DND-41 (cell line): ENCODE measurements around the gene CEP63.
"Not testable (repeated sequence)": the region's sequence is repeated elsewhere in the genome, so short reads cannot be mapped to it uniquely, and the experiment has no call there.

Source experiments
- ATAC-seq: fragments of 200-7000 bp; cut with Tn5 transposase; 3 replicates; pipeline ENCODE4 v1.9.1; 2021; ENCODE audit warnings: low read depth; ENCODE audit not compliant: insufficient read depth
- DNase-seq: peaks from one replicate; pipeline ENCODE4 v3.0.0-alpha.2; 2020
- H2AFZ ChIP-seq: 2 replicates; pipeline ENCODE4 v1.6.0; 2012; ENCODE audit warnings: low read depth, low read length
- H3K27ac ChIP-seq: 2 replicates; pipeline ENCODE4 v1.5.1; 2012; ENCODE audit warnings: low read length, inconsistent platforms
- H3K27me3 ChIP-seq: fragments of 200-600 bp; sonication (generic); 2 replicates; pipeline ENCODE4 v1.6.0; 2012; ENCODE audit warnings: low read length, mild to moderate bottlenecking, inconsistent platforms; ENCODE audit not compliant: insufficient read depth, poor library complexity
- H3K36me3 ChIP-seq: 2 replicates; pipeline ENCODE4 v1.5.1; 2012; ENCODE audit warnings: low read length, inconsistent platforms; ENCODE audit not compliant: insufficient read depth
- H3K4me1 ChIP-seq: 2 replicates; pipeline ENCODE4 v1.5.1; 2012; ENCODE audit warnings: mild to moderate bottlenecking, low read length; ENCODE audit not compliant: insufficient read depth
- H3K4me2 ChIP-seq: 2 replicates; pipeline ENCODE4 v1.6.0; 2012; ENCODE audit warnings: mild to moderate bottlenecking, moderate library complexity, low read length, inconsistent platforms; ENCODE audit not compliant: insufficient read depth
- H3K4me3 ChIP-seq, 2 experiments: fragments of 200-600 bp in 1 of 2; shearing (Covaris generic) in 1 of 2; 2 replicates each; pipeline ENCODE4 v1.5.1; 2012 to 2016; ENCODE audit warnings: inconsistent platforms in 2 of 2, low read length in 2 of 2, mild to moderate bottlenecking in 2 of 2, low read depth in 1 of 2, moderate library complexity in 1 of 2
- H3K79me2 ChIP-seq: 2 replicates; pipeline ENCODE4 v1.6.0; 2012; ENCODE audit warnings: low read length, inconsistent platforms; ENCODE audit not compliant: insufficient read depth
- H3K9ac ChIP-seq: 2 replicates; pipeline ENCODE4 v1.6.0; 2012; ENCODE audit warnings: low read depth, mild to moderate bottlenecking, inconsistent platforms, low read length, moderate library complexity
- H3K9me3 ChIP-seq: 2 replicates; pipeline ENCODE4 v1.5.1; 2012; ENCODE audit warnings: low read length, moderate library complexity, mild to moderate bottlenecking, inconsistent platforms; ENCODE audit not compliant: insufficient read depth, severe bottlenecking
- H4K20me1 ChIP-seq: 2 replicates; pipeline ENCODE4 v1.6.0; 2012; ENCODE audit warnings: low read length; ENCODE audit not compliant: insufficient read depth
- CTCF ChIP-seq: IDR thresholded peaks from 2 replicates; pipeline ENCODE4 v1.5.1; 2012; ENCODE audit warnings: borderline replicate concordance, low read length, moderate library complexity, mild to moderate bottlenecking; ENCODE audit not compliant: poor library complexity, severe bottlenecking; ENCODE audit errors: extremely low read depth
- EZH2 ChIP-seq: IDR thresholded peaks from 3 replicates; pipeline ENCODE4 v1.6.1; 2012; ENCODE audit warnings: borderline replicate concordance, low read depth, mild to moderate bottlenecking, moderate library complexity, low read length, inconsistent platforms; ENCODE audit not compliant: severe bottlenecking

The CEP63 gene

GRCh38 chr3:134592806-134593205 lies 106.9 kb downstream of the CEP63 start:
- H3K4me2 ChIP-seq = no peak overlapping the region
- TF ChIP-seq EZH2 (no peak), CTCF (no peak)
- no peaks in the 10 kb centered on the region for H3K36me3 ChIP-seq
- no peak overlapping the region for H3K27ac ChIP-seq
- DNase-seq (no peak), ATAC-seq (no peak)
- no peak overlapping the region for H3K4me3 ChIP-seq
- H3K9me3 ChIP-seq = no peaks in the 10 kb centered on the region
- no peak overlapping the region for H3K9ac ChIP-seq
- H3K4me1 ChIP-seq = no peaks in the 10 kb centered on the region
- H4K20me1 ChIP-seq = no peaks in the 10 kb centered on the region
- H3K27me3 ChIP-seq = no peaks in the 10 kb centered on the region
- no peak overlapping the region for H2AFZ ChIP-seq
- no peaks in the 10 kb centered on the region for H3K79me2 ChIP-seq

GRCh38 chr3:134594331-134594741 lies 108.5 kb downstream of the CEP63 start:
- Histone ChIP-seq H3K79me2 (no peaks in the 10 kb centered on the region), H3K4me3 (no peak overlapping the region), H3K27ac (no peak overlapping the region), H3K9ac (no peak overlapping the region), H3K36me3 (no peaks in the 10 kb centered on the region), H4K20me1 (no peaks in the 10 kb centered on the region), H3K4me2 (no peak overlapping the region), H3K27me3 (no peaks in the 10 kb centered on the region), H3K4me1 (no peaks in the 10 kb centered on the region), H3K9me3 (no peaks in the 10 kb centered on the region), H2AFZ (no peak overlapping the region)
- ATAC-seq = no peak
- no peak for TF ChIP-seq EZH2
- no peak for TF ChIP-seq CTCF
- no peak for DNase-seq

GRCh38 chr3:134594986-134595385 lies 109.1 kb downstream of the CEP63 start:
- H3K79me2 ChIP-seq, ATAC-seq, H3K9ac ChIP-seq, DNase-seq, H3K4me2 ChIP-seq, H3K36me3 ChIP-seq, H3K4me1 ChIP-seq, H3K9me3 ChIP-seq, H3K27ac ChIP-seq, H3K4me3 ChIP-seq, H4K20me1 ChIP-seq, H3K27me3 ChIP-seq, H2AFZ ChIP-seq: not testable (repeated sequence)

GRCh38 chr3:134597390-134597970 lies 111.6 kb downstream of the CEP63 start:
- Histone ChIP-seq H2AFZ (no peak overlapping the region), H3K36me3 (no peaks in the 10 kb centered on the region), H3K4me1 (peaks cover 4% of the 10 kb centered on the region; the same call in 1 of the 2 replicates), H3K79me2 (no peaks in the 10 kb centered on the region), H3K9me3 (no peaks in the 10 kb centered on the region), H3K4me2 (no peak overlapping the region), H4K20me1 (no peaks in the 10 kb centered on the region; the same call in 1 of the 2 replicates), H3K27me3 (no peaks in the 10 kb centered on the region), H3K9ac (no peak overlapping the region), H3K27ac (no peak overlapping the region), H3K4me3 (no peak overlapping the region)
- TF ChIP-seq EZH2 = no peak
- TF ChIP-seq CTCF = no peak
- ATAC-seq = no peak
- DNase-seq = no peak
